Measurements from ENCODE around the gene TMUB1. TPM values are rescaled to one million over a fixed set of nuclear protein-coding genes. Genes with fewer than 3 reads are reported as not detected.

The TMUB1 gene
- total RNA-seq, 1 donor from 2014 or later, result 40.3 TPM

- Histone ChIP-seq H3K9me3 (no peaks in the 10 kb centered on the region), H3K27me3 (no peaks in the 10 kb centered on the region), H3K4me3 (no peak overlapping the region), H3K27ac (no peak overlapping the region), H3K36me3 (peaks cover 0 to 75% of the 10 kb centered on the region in 2 donors), H3K4me1 (peaks cover 24% of the 10 kb centered on the region)
- intact Hi-C loops (cut with DNase I), result no loop called here
- no peak for DNase-seq (ENCODE audit: extremely low spot score in 2 of 2)
- TF ChIP-seq POLR2A (IDR thresholded peaks at IDR 0.05) (no peak), POLR2AphosphoS5 (IDR thresholded peaks at IDR 0.05; ENCODE audit: insufficient read depth in 1 of 2, low read depth in 1 of 2) (no peak), CTCF (IDR thresholded peaks at IDR 0.05) (no peak)
Observed at GRCh38 chr7:151066273-151066974, 16.9 kb downstream of the TMUB1 start.

GRCh38 chr7:151065516-151065915 lies 17.8 kb downstream of the TMUB1 start:
- Histone ChIP-seq H3K36me3 (peaks cover 0 to 66% of the 10 kb centered on the region in 2 donors), H3K27me3 (no peaks in the 10 kb centered on the region), H3K4me3 (no peak overlapping the region), H3K4me1 (peaks cover 33% of the 10 kb centered on the region), H3K9me3 (no peaks in the 10 kb centered on the region), H3K27ac (no peak overlapping the region)
- intact Hi-C loops (cut with DNase I), result no loop called here
- TF ChIP-seq POLR2AphosphoS5 (IDR thresholded peaks at IDR 0.05; ENCODE audit: insufficient read depth in 1 of 2, low read depth in 1 of 2) (no peak), POLR2A (IDR thresholded peaks at IDR 0.05) (no peak), CTCF (IDR thresholded peaks at IDR 0.05) (no peak)
- no peak for DNase-seq (ENCODE audit: extremely low spot score in 2 of 2)

GRCh38 chr7:151064993-151065392 lies 18.3 kb downstream of the TMUB1 start:
- no peak overlapping the region for H3K4me3 ChIP-seq
- no peaks in the 10 kb centered on the region for H3K27me3 ChIP-seq
- no peak for TF ChIP-seq CTCF (IDR thresholded peaks at IDR 0.05)
- TF ChIP-seq POLR2AphosphoS5 (IDR thresholded peaks at IDR 0.05; ENCODE audit: insufficient read depth in 1 of 2, low read depth in 1 of 2), result no peak
- no peak for TF ChIP-seq POLR2A (IDR thresholded peaks at IDR 0.05)
- no peak for DNase-seq (ENCODE audit: extremely low spot score in 2 of 2)
- intact Hi-C loops (cut with DNase I), result no loop called here
- H3K4me1 ChIP-seq, result peaks cover 38% of the 10 kb centered on the region
- H3K9me3 ChIP-seq, result no peaks in the 10 kb centered on the region
- no peak overlapping the region for H3K27ac ChIP-seq
- peaks cover 0 to 60% of the 10 kb centered on the region in 2 donors for H3K36me3 ChIP-seq

GRCh38 chr7:151064454-151064853 lies 18.8 kb downstream of the TMUB1 start:
- H3K4me1 ChIP-seq, result peaks cover 40% of the 10 kb centered on the region
- H3K36me3 ChIP-seq, result peaks cover 0 to 55% of the 10 kb centered on the region in 2 donors
- no peaks in the 10 kb centered on the region for H3K9me3 ChIP-seq
- intact Hi-C loops (cut with DNase I), result no loop called here
- DNase-seq (ENCODE audit: extremely low spot score in 2 of 2), result no peak
- no peaks in the 10 kb centered on the region for H3K27me3 ChIP-seq
- H3K27ac ChIP-seq, result no peak overlapping the region
- TF ChIP-seq POLR2A (IDR thresholded peaks at IDR 0.05), result no peak
- TF ChIP-seq POLR2AphosphoS5 (IDR thresholded peaks at IDR 0.05; ENCODE audit: insufficient read depth in 1 of 2, low read depth in 1 of 2), result no peak
- TF ChIP-seq CTCF (IDR thresholded peaks at IDR 0.05), result no peak
- H3K4me3 ChIP-seq, result no peak overlapping the region

- Histone ChIP-seq H3K4me3 (peak overlapping the region; percentile 14 to 41), H3K9me3 (no peaks in the 10 kb centered on the region), H3K27me3 (no peaks in the 10 kb centered on the region), H3K4me1 (peaks cover 50% of the 10 kb centered on the region), H3K36me3 (peaks cover 0 to 42% of the 10 kb centered on the region in 2 donors), H3K27ac (peak overlapping the region; percentile 99)
- DNase-seq (ENCODE audit: extremely low spot score in 2 of 2), result no peak
- intact Hi-C loops (cut with DNase I), result no loop called here
- TF ChIP-seq CTCF (IDR thresholded peaks at IDR 0.05) (no peak), POLR2AphosphoS5 (IDR thresholded peaks at IDR 0.05; ENCODE audit: insufficient read depth in 1 of 2, low read depth in 1 of 2) (peak in 1 of 2 donors; percentile 35), POLR2A (IDR thresholded peaks at IDR 0.05) (no peak)
Observed at GRCh38 chr7:151063212-151063561, 20.1 kb downstream of the TMUB1 start.
